Measurements from ENCODE around the gene TTLL7. TPM values are rescaled to one million over a fixed set of nuclear protein-coding genes. Genes with fewer than 3 reads are reported as not detected.

The TTLL7 gene
- total RNA-seq, 2 donors from 2014 or later = 3.4 to 3.7 TPM

- Histone ChIP-seq H3K4me1 (ENCODE audit: control insufficient read depth, insufficient read depth, low read length) (no peaks in the 10 kb centered on the region), H3K27me3 (ENCODE audit: control insufficient read depth, insufficient read depth, low read length, poor library complexity, severe bottlenecking) (no peaks in the 10 kb centered on the region), H3K4me3 (ENCODE audit: low read length) (no peak overlapping the region), H3K36me3 (ENCODE audit: control insufficient read depth, insufficient read depth, low read length) (no peaks in the 10 kb centered on the region), H3K27ac (ENCODE audit: low read depth, low read length) (no peak overlapping the region), H3K9me3 (ENCODE audit: control insufficient read depth, low read length) (no peaks in the 10 kb centered on the region), H3K9ac (ENCODE audit: extremely low read depth, low read length, poor library complexity, severe bottlenecking) (no peak overlapping the region)
- Mint-ChIP-seq H3K27ac (no peak overlapping the region), H3K9me3 (no peaks in the 10 kb centered on the region), H3K36me3 (ENCODE audit: low read depth) (no peaks in the 10 kb centered on the region), H3K27me3 (ENCODE audit: insufficient read depth) (no peaks in the 10 kb centered on the region), H3K4me1 (no peaks in the 10 kb centered on the region), H3K4me3 (no peak overlapping the region)
- no peak for TF ChIP-seq CTCF (conservative IDR thresholded peaks at IDR 0.05)
- no peak for DNase-seq
These were observed 64.4 kb downstream of the TTLL7 start for GRCh38 chr1:83934550-83934949.

GRCh38 chr1:83932693-83933092 lies 66.2 kb downstream of the TTLL7 start:
- no peak overlapping the region for H3K4me3 ChIP-seq (ENCODE audit: low read length)
- no peaks in the 10 kb centered on the region for H3K9me3 ChIP-seq (ENCODE audit: control insufficient read depth, low read length)
- H3K9ac ChIP-seq (ENCODE audit: extremely low read depth, low read length, poor library complexity, severe bottlenecking) = no peak overlapping the region
- H3K4me1 Mint-ChIP-seq = no peaks in the 10 kb centered on the region
- no peak overlapping the region for H3K4me3 Mint-ChIP-seq
- H3K9me3 Mint-ChIP-seq = no peaks in the 10 kb centered on the region
- H3K4me1 ChIP-seq (ENCODE audit: control insufficient read depth, insufficient read depth, low read length) = no peaks in the 10 kb centered on the region
- no peaks in the 10 kb centered on the region for H3K27me3 ChIP-seq (ENCODE audit: control insufficient read depth, insufficient read depth, low read length, poor library complexity, severe bottlenecking)
- 88 to 100% methylated on average over 3 to 4 of the region's 4 CpGs for WGBS, 2 experiments (ENCODE audit: insufficient coverage in 1 of 2, insufficient read length in 1 of 2)
- H3K27ac ChIP-seq (ENCODE audit: low read depth, low read length) = no peak overlapping the region
- H3K36me3 Mint-ChIP-seq (ENCODE audit: low read depth) = no peaks in the 10 kb centered on the region
- no peak for DNase-seq
- H3K27me3 Mint-ChIP-seq (ENCODE audit: insufficient read depth) = no peaks in the 10 kb centered on the region
- H3K36me3 ChIP-seq (ENCODE audit: control insufficient read depth, insufficient read depth, low read length) = no peaks in the 10 kb centered on the region
- TF ChIP-seq CTCF (conservative IDR thresholded peaks at IDR 0.05) = no peak
- no peak overlapping the region for H3K27ac Mint-ChIP-seq

- H3K9me3 ChIP-seq (ENCODE audit: control insufficient read depth, low read length) = no peaks in the 10 kb centered on the region
- Mint-ChIP-seq H3K4me1 (peaks cover 1% of the 10 kb centered on the region), H3K9me3 (no peaks in the 10 kb centered on the region), H3K36me3 (ENCODE audit: low read depth) (no peaks in the 10 kb centered on the region), H3K27me3 (ENCODE audit: insufficient read depth) (no peaks in the 10 kb centered on the region), H3K4me3 (no peak overlapping the region), H3K27ac (no peak overlapping the region)
- no peaks in the 10 kb centered on the region for H3K27me3 ChIP-seq (ENCODE audit: control insufficient read depth, insufficient read depth, low read length, poor library complexity, severe bottlenecking)
- H3K36me3 ChIP-seq (ENCODE audit: control insufficient read depth, insufficient read depth, low read length) = no peaks in the 10 kb centered on the region
- 84 to 89% methylated on average over 1 to 4 of the region's 4 CpGs for WGBS, 2 experiments (ENCODE audit: insufficient coverage in 1 of 2, insufficient read length in 1 of 2)
- TF ChIP-seq CTCF (conservative IDR thresholded peaks at IDR 0.05) = no peak
- H3K4me3 ChIP-seq (ENCODE audit: low read length) = no peak overlapping the region
- no peak for DNase-seq
- no peaks in the 10 kb centered on the region for H3K4me1 ChIP-seq (ENCODE audit: control insufficient read depth, insufficient read depth, low read length)
- no peak overlapping the region for H3K9ac ChIP-seq (ENCODE audit: extremely low read depth, low read length, poor library complexity, severe bottlenecking)
- no peak overlapping the region for H3K27ac ChIP-seq (ENCODE audit: low read depth, low read length)
These were observed 66.7 kb downstream of the TTLL7 start for GRCh38 chr1:83932281-83932680.

Data from endodermal cell (in vitro differentiated cells).